Fibroblast of pulmonary artery (primary cell): ENCODE results near the gene SAT2.

Experiments
- DNase-seq: peaks from one replicate; pipeline ENCODE4 v3.0.0-alpha.2; 2010; ENCODE audit warnings: low read depth
- H3K4me3 ChIP-seq: replicated peaks from 2 replicates; pipeline ENCODE4 v1.5.1; 2011; ENCODE audit warnings: low read depth, mild to moderate bottlenecking, control low read depth, low read length, moderate library complexity
- CTCF ChIP-seq: IDR thresholded peaks from 2 replicates; pipeline ENCODE4 v1.5.1; 2011; ENCODE audit warnings: mild to moderate bottlenecking, control low read depth, low read length, inconsistent platforms; ENCODE audit errors: missing control alignments

The SAT2 gene

GRCh38 chr17:7634384-7634783, 6.8 kb upstream of the SAT2 start:
- peak; percentile 77 for TF ChIP-seq CTCF
- H3K4me3 ChIP-seq, result no peak overlapping the region
- DNase-seq, result peak; percentile 64

DNA sequence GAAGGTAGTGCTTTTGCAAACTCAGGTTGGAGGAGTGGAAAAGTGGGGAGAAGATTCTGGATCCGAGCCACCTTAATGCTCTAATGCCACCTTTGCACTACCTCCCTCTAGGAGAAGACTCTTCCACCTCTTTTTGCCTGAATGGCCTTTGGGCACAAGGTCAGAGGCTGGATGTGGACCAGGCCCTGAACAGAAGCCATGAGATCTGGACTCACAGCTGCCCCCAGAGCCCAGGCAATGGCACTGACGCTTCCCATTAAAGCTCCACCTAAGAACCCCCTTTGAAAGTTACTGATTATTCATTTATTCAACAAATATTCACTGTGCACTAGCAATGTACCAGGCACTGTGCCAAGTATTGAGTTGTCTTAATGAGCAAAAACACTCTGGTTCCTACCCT, 5.5 kb upstream of the SAT2 start:
- no peak for TF ChIP-seq CTCF
- H3K4me3 ChIP-seq, result no peak overlapping the region
- no peak for DNase-seq

DNA sequence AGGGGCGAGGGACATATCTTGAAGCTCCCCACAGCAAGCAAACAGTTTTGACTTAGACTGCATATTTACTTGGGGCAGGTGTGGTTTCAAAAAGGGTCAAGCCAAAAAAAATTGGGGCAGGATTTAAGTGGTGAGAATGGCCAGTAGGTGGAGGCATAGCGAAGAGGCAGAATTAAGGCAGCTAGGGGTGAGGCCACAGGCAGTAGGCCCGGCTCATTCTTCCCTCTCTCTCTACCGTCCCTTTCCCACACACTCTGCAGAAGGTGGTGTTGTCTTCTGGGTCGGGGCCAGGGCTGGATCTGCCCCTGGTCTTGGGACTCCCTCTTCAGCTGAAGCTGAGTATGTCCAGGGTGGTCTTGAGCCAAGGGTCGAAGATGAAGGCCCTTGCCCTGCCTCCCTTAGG, 4.9 kb upstream of the SAT2 start:
- no peak overlapping the region for H3K4me3 ChIP-seq
- DNase-seq, result peak; percentile 73
- peak; percentile 70 for TF ChIP-seq CTCF

DNA sequence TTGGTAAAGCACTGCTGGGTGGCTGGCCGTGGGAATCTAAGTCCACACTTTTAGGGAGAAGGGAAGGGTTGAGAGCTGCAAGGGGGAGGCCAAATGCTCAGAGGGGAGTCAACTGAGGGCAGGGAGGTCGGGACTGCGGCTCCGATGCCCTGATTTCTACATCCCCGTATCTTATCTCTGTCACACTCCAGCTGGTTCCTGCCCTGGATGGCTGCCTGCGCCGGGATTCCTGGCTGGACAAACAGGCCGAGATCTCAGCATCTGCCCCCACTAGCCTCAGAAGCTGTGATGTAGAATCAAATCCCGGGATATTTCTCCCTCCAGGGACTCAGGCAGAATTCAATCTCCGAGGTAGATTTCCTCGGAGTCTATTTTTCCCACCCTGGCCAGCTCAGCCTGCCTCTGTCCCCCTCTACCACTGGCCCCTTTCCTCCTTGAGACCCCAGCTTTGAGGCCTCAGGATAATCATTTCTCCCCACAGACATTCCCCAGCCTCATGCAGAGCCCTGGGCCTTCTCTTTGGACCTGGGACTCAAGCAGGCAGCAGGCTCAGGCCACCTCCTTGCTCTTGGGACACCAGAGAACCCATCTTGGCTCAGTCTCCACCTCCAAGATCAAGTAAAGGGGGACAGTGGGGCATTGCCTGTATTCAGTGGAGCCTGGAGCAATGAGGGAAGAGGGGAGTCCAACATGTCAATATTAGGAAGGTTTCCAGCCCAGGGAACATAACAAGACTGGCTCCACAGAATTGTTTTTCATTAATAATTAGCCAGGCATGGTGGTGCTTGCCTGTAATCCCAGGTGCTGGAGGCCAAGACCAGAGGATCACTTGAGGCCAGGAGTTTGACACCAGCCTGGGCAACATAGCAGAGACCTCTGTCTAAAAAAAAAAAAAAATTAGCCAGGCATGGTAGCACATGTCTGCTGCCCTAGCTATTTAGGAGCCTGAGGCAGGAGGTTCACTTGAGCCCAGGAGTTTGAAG, 4.1 kb upstream of the SAT2 start:
- no peak overlapping the region for H3K4me3 ChIP-seq
- no peak for TF ChIP-seq CTCF
- no peak for DNase-seq

- no peak within 1 kb of the TSS for H3K4me3 ChIP-seq
- no peak for DNase-seq
- TF ChIP-seq CTCF, result no peak
These were observed 2.4 kb upstream of the SAT2 start, which contains the start of gene SHBG for GRCh38 chr17:7629939-7630571. TSS of gene SHBG (plus strand) at chr17:7630135. CDS start at chr17:7630173, 38 bp downstream.

- no peak for DNase-seq
- H3K4me3 ChIP-seq, result peak overlapping the region; percentile 91
- no peak for TF ChIP-seq CTCF
These were observed 718 bp downstream of the SAT2 start for GRCh38 chr17:7626956-7627249.
